HG03103 (cell line): ENCODE results near the gene WWTR1.

Experiments used
- ATAC-seq: cut with Tn5 transposase; IDR thresholded peaks from one replicate; pipeline ENCODE4 v1.9.1; 2021; ENCODE audit warnings: low read depth; ENCODE audit not compliant: unreplicated experiment

The WWTR1 gene

DNA sequence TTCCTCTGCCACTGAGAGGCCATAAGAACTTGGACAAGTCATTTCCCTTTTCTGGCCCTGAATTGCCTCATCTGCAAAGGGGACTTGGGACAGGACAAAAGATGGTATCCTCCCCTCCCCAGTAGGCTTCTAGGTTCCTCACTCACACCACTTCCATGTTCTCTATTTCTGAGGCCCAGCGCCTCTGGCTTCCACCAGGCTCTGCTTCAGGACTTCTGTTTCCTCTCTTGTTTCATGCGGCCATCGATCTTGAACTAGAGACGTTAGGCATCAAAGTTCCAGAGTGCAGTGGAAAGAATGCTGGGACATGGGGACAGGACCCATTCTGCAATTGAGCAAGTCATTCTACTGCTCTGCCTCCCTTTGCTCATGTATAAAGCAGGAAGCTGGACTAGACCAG lies 181.6 kb downstream of the WWTR1 start:
- no peak for ATAC-seq

DNA sequence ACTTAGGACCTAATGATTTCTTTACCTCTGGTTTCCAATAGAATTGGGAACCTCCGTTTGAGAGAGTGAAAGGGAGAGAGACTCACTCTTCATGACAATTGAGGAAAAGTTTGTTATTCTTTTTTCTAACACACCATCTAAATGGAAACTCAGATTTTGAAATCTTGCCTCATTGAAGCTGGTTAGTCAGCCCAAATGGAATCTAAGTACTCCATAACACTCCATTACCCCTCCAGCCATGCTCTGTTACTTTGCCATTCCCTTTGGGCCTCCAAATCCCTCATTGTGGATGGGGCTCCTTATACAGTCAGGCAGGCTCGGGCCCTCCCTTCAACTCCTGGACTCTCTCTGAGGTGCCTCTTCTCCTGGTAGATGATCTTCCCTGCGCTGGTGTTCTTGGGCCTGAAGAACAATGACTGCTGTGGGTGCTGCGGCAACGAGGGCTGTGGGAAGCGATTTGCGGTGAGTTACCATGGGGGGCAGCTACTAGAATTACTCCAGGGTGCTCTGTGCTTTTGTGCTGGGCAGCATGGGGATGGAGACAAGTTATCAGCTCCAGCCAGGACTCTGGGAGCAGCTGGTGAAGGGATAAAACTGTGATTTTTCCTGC lies 182.3 kb downstream of the WWTR1 start:
- ATAC-seq: no peak

DNA sequence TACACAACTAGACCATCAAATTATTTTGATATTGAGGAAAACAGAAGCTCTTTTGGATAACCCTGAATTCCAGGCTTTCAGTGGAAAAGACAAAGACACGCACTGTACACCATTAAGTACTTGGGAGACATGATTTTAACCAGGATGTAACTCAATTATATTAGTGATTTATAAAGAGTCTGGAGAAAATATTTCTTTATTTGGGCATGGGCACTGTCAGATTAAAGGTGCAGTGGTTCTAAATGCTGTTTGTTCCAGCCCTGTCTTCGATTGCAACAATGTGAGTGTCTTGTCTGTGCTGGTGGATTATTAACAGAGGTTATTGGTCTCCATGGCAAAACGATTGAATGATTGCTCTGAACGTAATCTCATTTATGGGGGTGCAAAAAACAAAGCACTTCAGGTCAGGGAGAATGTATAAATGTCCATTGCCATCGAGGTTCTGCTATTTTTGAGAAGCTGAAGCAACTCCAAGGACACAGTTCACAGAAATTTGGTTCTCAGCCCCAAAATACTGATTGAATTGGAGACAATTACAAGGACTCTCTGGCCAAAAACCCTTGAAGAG lies 183.5 kb downstream of the WWTR1 start, which contains the start of gene TM4SF4:
TM4SF4 (plus strand) TSS at position 448 of the 568 bp plus-strand sequence. CDS start 181 bp downstream, outside the sequence.
- no peak for ATAC-seq

DNA sequence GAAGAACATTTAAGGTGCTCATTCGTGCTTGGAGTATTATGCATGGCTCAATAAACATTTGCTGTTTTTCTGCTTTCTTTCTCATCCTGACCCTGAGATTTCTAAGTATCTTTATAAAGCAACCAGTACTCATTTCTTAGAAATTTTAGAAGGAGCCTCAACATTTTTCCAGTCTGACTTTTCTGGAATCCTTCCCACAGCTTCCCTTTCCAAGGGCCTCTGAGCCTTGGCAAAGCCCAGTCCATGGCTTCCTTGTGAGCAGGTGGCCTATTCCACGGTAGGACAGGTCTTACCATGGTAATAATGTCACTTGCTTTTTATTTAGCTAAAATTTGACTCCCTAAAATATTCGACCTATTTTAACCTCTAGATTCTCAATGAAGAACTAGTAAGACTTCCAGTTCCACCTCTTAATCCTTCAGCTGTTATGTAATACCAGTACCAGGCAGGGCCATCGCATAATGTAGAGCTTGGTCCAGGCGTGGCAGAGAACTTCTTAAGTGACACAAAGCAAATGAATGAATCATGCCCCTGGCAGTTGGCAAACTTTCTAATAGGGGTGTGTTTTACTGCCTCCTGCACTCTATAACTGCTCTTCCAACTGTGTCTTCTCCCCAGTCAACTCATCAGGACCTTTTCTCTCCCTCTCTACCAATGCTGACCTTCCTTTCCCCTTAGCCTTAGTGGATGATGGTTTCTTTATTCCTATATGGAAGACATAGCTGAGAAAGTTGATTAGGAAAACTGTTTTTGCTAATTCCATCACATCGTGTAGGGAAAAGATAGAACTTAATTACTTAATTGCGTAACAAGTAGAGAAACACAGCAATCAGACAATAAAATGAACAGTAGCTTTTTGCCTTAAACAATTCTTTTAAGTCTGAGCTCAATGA lies 184.2 kb downstream of the WWTR1 start:
- no peak for ATAC-seq

DNA sequence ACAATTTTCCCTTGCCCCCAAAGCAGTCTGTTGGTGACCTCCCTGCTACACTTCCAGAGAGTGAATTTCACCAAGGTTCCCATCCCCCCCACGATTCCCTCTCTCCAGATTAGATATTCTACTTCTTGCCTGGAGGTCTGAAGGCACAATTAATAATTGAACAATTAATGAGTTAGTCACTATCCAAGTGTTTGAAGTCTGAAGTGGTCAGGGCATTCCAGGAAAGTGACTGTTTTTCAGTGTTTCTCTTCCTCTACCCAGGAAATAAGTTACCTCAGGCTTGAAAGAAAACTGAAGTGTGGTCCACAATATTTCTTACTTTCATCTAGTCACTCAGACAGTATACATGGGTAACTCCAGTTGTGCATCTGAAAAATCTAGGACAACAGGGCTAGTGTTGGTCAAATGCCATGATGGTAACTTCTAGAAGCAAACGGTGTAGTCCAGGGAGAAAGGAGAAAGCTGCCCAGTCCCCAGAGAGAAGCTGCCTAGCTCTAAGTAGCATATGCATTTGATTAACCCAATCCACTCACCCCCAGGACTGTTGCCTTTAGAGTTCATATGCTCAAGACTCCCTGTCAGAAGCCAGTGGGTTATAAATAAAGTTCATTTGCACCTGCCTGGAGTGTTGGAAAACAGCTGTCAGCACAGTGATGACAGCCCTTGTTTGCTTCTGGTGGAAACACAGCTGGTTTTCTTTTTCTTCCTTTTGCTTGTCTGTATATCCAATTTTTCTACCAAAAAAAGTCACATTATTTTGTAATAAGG lies 185.6 kb downstream of the WWTR1 start:
- ATAC-seq: no peak

DNA sequence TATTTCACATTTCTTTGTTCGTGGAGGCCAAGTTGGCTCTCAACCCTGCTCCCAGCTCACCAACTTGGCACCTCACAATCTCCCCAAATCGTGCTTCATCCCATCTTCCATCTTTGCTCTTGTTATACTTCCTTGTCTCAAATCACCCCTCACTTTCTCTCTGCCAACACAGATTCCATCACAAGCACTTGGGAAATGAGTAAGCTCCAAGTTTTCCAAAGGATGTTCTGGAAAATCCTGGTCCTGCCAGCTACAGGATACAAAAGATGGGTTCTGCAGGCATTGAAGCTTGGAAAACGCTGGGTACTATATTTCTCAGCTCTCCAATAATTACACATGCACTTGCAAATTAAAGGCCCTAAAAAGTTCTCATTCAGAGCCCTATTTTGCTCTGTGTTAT lies 187.4 kb downstream of the WWTR1 start:
- ATAC-seq: no peak

DNA sequence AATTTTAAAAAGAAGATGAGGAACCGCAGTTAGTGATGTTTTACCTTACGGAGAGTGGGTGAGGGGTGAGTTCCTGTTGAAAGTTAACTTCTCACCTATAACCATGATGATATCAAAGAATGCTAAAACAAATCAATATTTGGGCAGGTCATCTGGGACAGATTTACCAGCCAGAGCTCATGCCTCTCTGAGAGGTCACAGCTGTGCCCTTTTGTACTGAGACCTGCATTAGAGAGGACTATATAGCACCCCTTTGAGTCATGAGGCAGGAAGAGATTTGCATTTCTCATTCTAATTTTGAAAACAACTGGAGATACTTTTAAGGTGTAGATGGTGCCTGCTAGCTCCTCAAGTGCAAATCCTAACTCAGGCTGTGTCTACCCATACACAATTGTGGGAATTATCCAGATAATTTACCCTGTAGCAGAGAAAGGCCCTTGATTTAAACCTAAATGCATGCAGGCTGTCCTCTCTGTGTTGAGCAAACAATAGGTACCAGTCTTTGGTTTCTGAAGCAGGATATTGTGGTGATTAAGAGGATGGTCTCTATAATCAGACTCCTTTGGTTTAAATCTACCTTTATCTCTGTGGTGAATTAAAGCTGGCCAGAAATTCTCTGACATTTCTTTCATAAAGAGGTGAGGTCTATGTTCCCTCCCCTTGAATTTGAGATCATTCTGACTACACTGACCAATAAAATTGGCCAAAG lies 189.2 kb downstream of the WWTR1 start:
- peak; percentile 93 for ATAC-seq
